ENCODE data around the gene TUB. TPM values are rescaled to one million over a fixed set of nuclear protein-coding genes. Genes with fewer than 3 reads are reported as not detected.

TUB gene
- total and polyA plus RNA-seq, 7 donors = 0.25 to 4.6 (median 0.91) TPM

DNA sequence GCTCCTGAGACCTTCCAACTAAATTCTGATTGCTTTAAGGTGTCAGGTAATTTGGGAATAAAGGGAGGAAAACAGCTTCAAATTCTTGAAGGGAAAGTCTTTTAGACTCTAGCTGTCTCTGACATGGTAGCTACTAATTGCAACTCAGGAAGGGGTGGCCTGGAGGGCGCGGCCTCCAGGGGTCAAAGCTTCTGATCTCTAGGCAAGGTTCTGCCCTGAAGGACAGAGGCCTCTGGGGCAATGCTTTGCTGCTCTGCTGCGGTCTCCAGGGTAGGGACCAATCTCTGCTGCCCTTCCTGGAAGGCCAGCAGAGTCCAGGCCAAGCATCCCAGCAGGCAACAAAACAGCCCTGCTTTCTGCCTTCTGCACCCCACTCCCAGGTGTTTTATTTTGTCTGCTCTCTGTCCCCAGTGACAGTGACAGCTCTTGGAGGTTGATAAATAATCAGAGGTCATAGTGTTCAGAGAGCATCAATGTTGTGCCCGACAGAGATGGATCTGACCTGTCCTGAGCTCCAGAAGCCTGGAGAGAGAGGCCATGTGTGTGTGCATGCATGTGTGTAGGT is 1.8 kb upstream of the TUB start:
- ATAC-seq (no peak), DNase-seq (no peak)
- Histone ChIP-seq H3K36me3 (ENCODE audit: insufficient read depth in 1 of 2, low read depth in 1 of 2) (no peaks in the 10 kb centered on the region), H3K27ac (no peak overlapping the region), H3K27me3 (ENCODE audit: insufficient read depth in 3 of 3, low read length in 2 of 3) (peaks cover 0 to 5% (median 0%) of the 10 kb centered on the region in 3 donors), H3K4me1 (peaks cover 4% of the 10 kb centered on the region), H3K4me3 (no peak overlapping the region), H3K9me3 (no peaks in the 10 kb centered on the region)
- TF ChIP-seq, protein P1, sequence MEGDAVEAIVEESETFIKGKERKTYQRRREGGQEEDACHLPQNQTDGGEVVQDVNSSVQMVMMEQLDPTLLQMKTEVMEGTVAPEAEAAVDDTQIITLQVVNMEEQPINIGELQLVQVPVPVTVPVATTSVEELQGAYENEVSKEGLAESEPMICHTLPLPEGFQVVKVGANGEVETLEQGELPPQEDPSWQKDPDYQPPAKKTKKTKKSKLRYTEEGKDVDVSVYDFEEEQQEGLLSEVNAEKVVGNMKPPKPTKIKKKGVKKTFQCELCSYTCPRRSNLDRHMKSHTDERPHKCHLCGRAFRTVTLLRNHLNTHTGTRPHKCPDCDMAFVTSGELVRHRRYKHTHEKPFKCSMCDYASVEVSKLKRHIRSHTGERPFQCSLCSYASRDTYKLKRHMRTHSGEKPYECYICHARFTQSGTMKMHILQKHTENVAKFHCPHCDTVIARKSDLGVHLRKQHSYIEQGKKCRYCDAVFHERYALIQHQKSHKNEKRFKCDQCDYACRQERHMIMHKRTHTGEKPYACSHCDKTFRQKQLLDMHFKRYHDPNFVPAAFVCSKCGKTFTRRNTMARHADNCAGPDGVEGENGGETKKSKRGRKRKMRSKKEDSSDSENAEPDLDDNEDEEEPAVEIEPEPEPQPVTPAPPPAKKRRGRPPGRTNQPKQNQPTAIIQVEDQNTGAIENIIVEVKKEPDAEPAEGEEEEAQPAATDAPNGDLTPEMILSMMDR (IDR thresholded peaks at IDR 0.05) = no peak
- intact Hi-C loops (cut with DNase I) = no loop called here
- 85 to 86% (median 85%) methylated on average over 4 of the region's 4 CpGs for WGBS, 3 donors

GRCh38 chr11:8080069-8080670 is 841 bp upstream of the TUB start:
- no peak for DNase-seq
- WGBS, 3 donors = 86 to 89% (median 87%) methylated on average over 24 of the region's 24 CpGs
- H3K4me3 ChIP-seq = peak overlapping the region; percentile 67

DNA sequence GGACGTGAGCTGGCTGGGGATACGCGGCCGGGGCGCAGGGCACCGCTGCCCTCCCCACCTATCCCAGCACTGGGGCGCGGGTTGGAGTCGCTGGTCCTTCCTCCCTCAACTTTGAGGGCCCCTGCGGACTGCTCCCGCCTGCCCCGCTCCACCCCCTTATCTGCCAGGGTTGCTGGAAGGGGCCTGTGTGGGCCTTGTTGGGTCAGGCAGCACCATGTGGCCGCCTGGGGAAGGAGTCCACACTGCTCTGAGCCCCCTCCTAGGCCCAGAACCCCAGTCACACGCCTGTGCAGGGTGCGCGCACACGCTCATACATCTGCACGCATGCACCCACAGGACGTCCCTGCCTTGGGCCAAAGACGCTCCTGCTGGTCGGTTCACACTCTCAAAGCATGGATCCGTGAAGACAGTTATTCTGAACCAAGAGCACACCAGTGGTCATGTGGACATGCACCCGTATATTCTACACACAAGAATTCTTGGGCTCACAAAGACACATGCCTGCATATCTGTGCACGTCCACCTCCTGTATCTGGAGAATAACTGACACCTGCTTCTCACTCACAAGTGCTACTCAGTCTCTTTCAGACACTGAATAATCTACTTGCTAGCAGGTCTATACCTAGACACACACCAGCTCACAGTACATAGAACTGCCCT is 710 bp downstream of the TUB start:
- Histone ChIP-seq H3K4me1 (peaks cover 4% of the 10 kb centered on the region), H3K4me3 (peak overlapping the region; percentile 67)

More at GRCh38 chr11:8080069-8080670, 841 bp upstream of the TUB start:
- intact Hi-C loops (cut with DNase I) = no loop called here
- Histone ChIP-seq H3K4me1 (peaks cover 4% of the 10 kb centered on the region), H3K27me3 (ENCODE audit: insufficient read depth in 3 of 3, low read length in 2 of 3) (peaks cover 0 to 5% (median 0%) of the 10 kb centered on the region in 3 donors), H3K9me3 (no peaks in the 10 kb centered on the region), H3K36me3 (ENCODE audit: insufficient read depth in 1 of 2, low read depth in 1 of 2) (no peaks in the 10 kb centered on the region), H3K27ac (no peak overlapping the region)
- no peak for ATAC-seq
- TF ChIP-seq, protein P1 (IDR thresholded peaks at IDR 0.05) = no peak

GRCh38 chr11:8082391-8083087 is 1.5 kb downstream of the TUB start:
- TF ChIP-seq, protein P1 (IDR thresholded peaks at IDR 0.05) = no peak
- WGBS, 3 donors = 91 to 93% (median 91%) methylated on average over 15 of the region's 15 CpGs
- Histone ChIP-seq H3K4me3 (no peak overlapping the region), H3K4me1 (peaks cover 4% of the 10 kb centered on the region), H3K36me3 (ENCODE audit: insufficient read depth in 1 of 2, low read depth in 1 of 2) (no peaks in the 10 kb centered on the region), H3K27me3 (ENCODE audit: insufficient read depth in 3 of 3, low read length in 2 of 3) (peaks cover 0 to 5% (median 0%) of the 10 kb centered on the region in 3 donors), H3K9me3 (no peaks in the 10 kb centered on the region), H3K27ac (no peak overlapping the region)
- DNase-seq (no peak), ATAC-seq (no peak)
- intact Hi-C loops (cut with DNase I) = no loop called here

More for the DNA sequence above, 710 bp downstream of the TUB start:
- peaks cover 0 to 5% (median 0%) of the 10 kb centered on the region in 3 donors for H3K27me3 ChIP-seq (ENCODE audit: insufficient read depth in 3 of 3, low read length in 2 of 3)
- TF ChIP-seq, protein P1 (IDR thresholded peaks at IDR 0.05) = no peak
- 21 to 36% (median 22%) methylated on average over 24 of the region's 24 CpGs for WGBS, 3 donors
- intact Hi-C loops (cut with DNase I) = no loop called here
- no peak overlapping the region for H3K27ac ChIP-seq
- no peak for DNase-seq
- H3K36me3 ChIP-seq (ENCODE audit: insufficient read depth in 1 of 2, low read depth in 1 of 2) = no peaks in the 10 kb centered on the region
- H3K9me3 ChIP-seq = no peaks in the 10 kb centered on the region
- peak in 3 of 4 donors; percentile 33 to 43 (median 38) for ATAC-seq

All from psoas muscle (tissue), 8 donors.